Peyer's patch (tissue), 4 donors: ENCODE results near the gene MEA1.

ENCODE experiments used
- POLR2A ChIP-seq, 2 donors: fragments of 450-650 bp; IDR thresholded peaks; one replicate each; pipeline ENCODE4 v1.5.1; 2017; ENCODE audit warnings: antibody characterized with exemption in 2 of 2, mild to moderate bottlenecking in 2 of 2, moderate library complexity in 2 of 2
- TF ChIP-seq, protein P1 (sequence below), 6 experiments: fragments of 450-650 bp in 4 of 6; fragments of 200-600 bp in 2 of 6; sonication (generic) in 1 of 6; IDR thresholded peaks; one replicate each; pipeline ENCODE4 v1.5.1; 2017 to 2019; ENCODE audit warnings: antibody characterized with exemption in 6 of 6, mild to moderate bottlenecking in 3 of 6, moderate library complexity in 1 of 6

DNA sequence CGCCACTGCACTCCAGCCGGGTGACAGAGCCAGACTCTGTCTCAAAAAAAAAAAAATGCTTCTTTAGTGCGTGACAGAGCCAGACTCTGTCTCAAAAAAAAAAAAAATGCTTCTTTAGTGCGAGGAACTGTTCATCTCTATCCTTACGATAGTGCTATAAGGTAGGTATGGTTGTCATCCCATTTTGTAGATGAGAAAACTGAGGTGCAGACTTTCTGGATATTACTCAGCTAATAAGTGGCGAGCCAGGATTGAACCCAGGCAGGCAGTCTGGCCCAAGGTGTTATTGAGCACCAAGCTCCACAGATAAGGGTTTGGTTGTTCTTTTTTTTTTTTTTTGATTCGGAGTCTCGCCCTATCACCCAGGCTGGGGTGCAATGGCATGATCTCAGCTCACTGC, 11.9 kb downstream of the MEA1 start:
- TF ChIP-seq, protein P1, sequence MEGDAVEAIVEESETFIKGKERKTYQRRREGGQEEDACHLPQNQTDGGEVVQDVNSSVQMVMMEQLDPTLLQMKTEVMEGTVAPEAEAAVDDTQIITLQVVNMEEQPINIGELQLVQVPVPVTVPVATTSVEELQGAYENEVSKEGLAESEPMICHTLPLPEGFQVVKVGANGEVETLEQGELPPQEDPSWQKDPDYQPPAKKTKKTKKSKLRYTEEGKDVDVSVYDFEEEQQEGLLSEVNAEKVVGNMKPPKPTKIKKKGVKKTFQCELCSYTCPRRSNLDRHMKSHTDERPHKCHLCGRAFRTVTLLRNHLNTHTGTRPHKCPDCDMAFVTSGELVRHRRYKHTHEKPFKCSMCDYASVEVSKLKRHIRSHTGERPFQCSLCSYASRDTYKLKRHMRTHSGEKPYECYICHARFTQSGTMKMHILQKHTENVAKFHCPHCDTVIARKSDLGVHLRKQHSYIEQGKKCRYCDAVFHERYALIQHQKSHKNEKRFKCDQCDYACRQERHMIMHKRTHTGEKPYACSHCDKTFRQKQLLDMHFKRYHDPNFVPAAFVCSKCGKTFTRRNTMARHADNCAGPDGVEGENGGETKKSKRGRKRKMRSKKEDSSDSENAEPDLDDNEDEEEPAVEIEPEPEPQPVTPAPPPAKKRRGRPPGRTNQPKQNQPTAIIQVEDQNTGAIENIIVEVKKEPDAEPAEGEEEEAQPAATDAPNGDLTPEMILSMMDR (IDR thresholded peaks at IDR 0.05), result no peak
- no peak for TF ChIP-seq POLR2A (IDR thresholded peaks at IDR 0.05)
